Astrocyte (in vitro differentiated cells and primary cell): ENCODE results near the gene PTGES3L. TPM values are rescaled to one million over a fixed set of nuclear protein-coding genes. Genes with fewer than 3 reads are reported as not detected.

ENCODE experiments used
- DNase-seq: peaks from one replicate; pipeline ENCODE4 v3.0.0-alpha.2; 2010; ENCODE audit warnings: low read depth
- FAIRE-seq: peaks from 2 replicates; lab custom pipeline; 2011; peaks lifted over from hg19 to GRCh38; lab: Jason Lieb, UNC
- H2AFZ ChIP-seq: 2 replicates; pipeline ENCODE4 v1.6.0; 2012; ENCODE audit warnings: low read depth, low read length, inconsistent platforms
- H3K27ac ChIP-seq: 2 replicates; pipeline ENCODE4 v1.5.1; 2011; ENCODE audit warnings: low read depth, low read length, inconsistent platforms
- H3K27me3 ChIP-seq: 2 replicates; pipeline ENCODE4 v1.6.0; 2011; ENCODE audit warnings: low read length, inconsistent platforms; ENCODE audit not compliant: insufficient read depth
- H3K36me3 ChIP-seq: 2 replicates; pipeline ENCODE4 v1.5.1; 2011; ENCODE audit warnings: low read length, inconsistent platforms; ENCODE audit not compliant: insufficient read depth
- H3K4me1 ChIP-seq: 2 replicates; pipeline ENCODE4 v1.5.1; 2011; ENCODE audit warnings: low read length, inconsistent platforms; ENCODE audit not compliant: insufficient read depth
- H3K4me2 ChIP-seq: 2 replicates; pipeline ENCODE4 v1.6.0; 2012; ENCODE audit warnings: low read length, inconsistent platforms
- H3K4me3 ChIP-seq: 2 replicates; pipeline ENCODE4 v1.5.1; 2011; ENCODE audit warnings: low read depth, mild to moderate bottlenecking, low read length, inconsistent platforms; ENCODE audit not compliant: insufficient read depth
- H3K79me2 ChIP-seq: 2 replicates; pipeline ENCODE4 v1.6.0; 2012; ENCODE audit warnings: mild to moderate bottlenecking, low read length, inconsistent platforms; ENCODE audit not compliant: insufficient read depth
- H3K9ac ChIP-seq: 2 replicates; pipeline ENCODE4 v1.6.0; 2012; ENCODE audit warnings: mild to moderate bottlenecking, low read length, inconsistent platforms
- H3K9me3 ChIP-seq: 2 replicates; pipeline ENCODE4 v1.5.1; 2012; ENCODE audit warnings: low read depth, mild to moderate bottlenecking, low read length, inconsistent platforms; ENCODE audit not compliant: insufficient read depth
- H4K20me1 ChIP-seq: 2 replicates; pipeline ENCODE4 v1.6.0; 2012; ENCODE audit warnings: low read length, inconsistent platforms; ENCODE audit not compliant: insufficient read depth
- H3K27ac Mint-ChIP-seq: one replicate; pipeline ENCODE4 v1.8.0; 2021; ENCODE audit warnings: mild to moderate bottlenecking, mixed read lengths; ENCODE audit not compliant: unreplicated experiment
- H3K27me3 Mint-ChIP-seq: one replicate; pipeline ENCODE4 v1.8.0; 2021; ENCODE audit warnings: low read depth, mixed read lengths; ENCODE audit not compliant: unreplicated experiment
- H3K36me3 Mint-ChIP-seq: one replicate; pipeline ENCODE4 v1.8.0; 2021; ENCODE audit warnings: low read depth, mixed read lengths; ENCODE audit not compliant: unreplicated experiment
- H3K4me1 Mint-ChIP-seq: one replicate; pipeline ENCODE4 v1.8.0; 2021; ENCODE audit warnings: low read depth, mixed read lengths; ENCODE audit not compliant: unreplicated experiment
- H3K4me3 Mint-ChIP-seq: one replicate; pipeline ENCODE4 v1.8.0; 2021; ENCODE audit warnings: mild to moderate bottlenecking, moderate library complexity, mixed read lengths; ENCODE audit not compliant: unreplicated experiment
- H3K9me3 Mint-ChIP-seq: one replicate; pipeline ENCODE4 v1.8.0; 2021; ENCODE audit warnings: mild to moderate bottlenecking, mixed read lengths; ENCODE audit not compliant: unreplicated experiment
- CTCF ChIP-seq: IDR thresholded peaks from 2 replicates; pipeline ENCODE4 v1.5.1; 2011; ENCODE audit warnings: low read depth, mild to moderate bottlenecking, inconsistent platforms, low read length, moderate library complexity; ENCODE audit not compliant: insufficient read depth
- EZH2 ChIP-seq: IDR thresholded peaks from 2 replicates; pipeline ENCODE4 v1.6.1; 2012; ENCODE audit warnings: mild to moderate bottlenecking, low read length, inconsistent platforms; ENCODE audit not compliant: insufficient read depth
- total RNA-seq: library from RNA; stranded (reverse); gene quantifications from 2 replicates; pipeline ENCODE4 v1.2.1, GENCODE V29; 2021

The PTGES3L gene
- total RNA-seq, 1 donor from 2014 or later = 5.1 TPM

GRCh38 chr17:43027091-43028032 is 47.5 kb upstream of the PTGES3L start:
- no peaks in the 10 kb centered on the region for H3K36me3 Mint-ChIP-seq
- FAIRE-seq = no peak
- peaks cover 6% of the 10 kb centered on the region for H3K27me3 Mint-ChIP-seq
- H3K4me1 Mint-ChIP-seq = no peaks in the 10 kb centered on the region
- H3K9me3 ChIP-seq = no peaks in the 10 kb centered on the region
- no peak overlapping the region for H2AFZ ChIP-seq
- H3K27ac Mint-ChIP-seq = no peak overlapping the region
- no peak overlapping the region for H3K4me3 ChIP-seq
- no peak overlapping the region for H3K9ac ChIP-seq
- no peaks in the 10 kb centered on the region for H3K9me3 Mint-ChIP-seq
- no peaks in the 10 kb centered on the region for H3K36me3 ChIP-seq
- TF ChIP-seq EZH2 (no peak), CTCF (no peak)
- H3K79me2 ChIP-seq = no peaks in the 10 kb centered on the region
- no peaks in the 10 kb centered on the region for H4K20me1 ChIP-seq
- no peaks in the 10 kb centered on the region for H3K27me3 ChIP-seq
- H3K4me3 Mint-ChIP-seq = peak overlapping the region; percentile 50
- H3K4me2 ChIP-seq = no peak overlapping the region
- no peak for DNase-seq
- H3K27ac ChIP-seq = no peak overlapping the region
- H3K4me1 ChIP-seq = peaks cover 11% of the 10 kb centered on the region

GRCh38 chr17:43026595-43026994 is 46.7 kb upstream of the PTGES3L start:
- H3K36me3 ChIP-seq = no peaks in the 10 kb centered on the region
- H3K9me3 Mint-ChIP-seq = no peaks in the 10 kb centered on the region
- H3K4me2 ChIP-seq = no peak overlapping the region
- FAIRE-seq (no peak), DNase-seq (no peak)
- H3K9ac ChIP-seq = no peak overlapping the region
- H4K20me1 ChIP-seq = no peaks in the 10 kb centered on the region
- H3K36me3 Mint-ChIP-seq = no peaks in the 10 kb centered on the region
- no peak overlapping the region for H3K4me3 ChIP-seq
- no peaks in the 10 kb centered on the region for H3K4me1 Mint-ChIP-seq
- no peak overlapping the region for H3K27ac ChIP-seq
- H3K27me3 ChIP-seq = no peaks in the 10 kb centered on the region
- H3K27me3 Mint-ChIP-seq = peaks cover 6% of the 10 kb centered on the region
- no peak for TF ChIP-seq EZH2
- H2AFZ ChIP-seq = no peak overlapping the region
- no peak overlapping the region for H3K4me3 Mint-ChIP-seq
- no peak overlapping the region for H3K27ac Mint-ChIP-seq
- H3K9me3 ChIP-seq = no peaks in the 10 kb centered on the region
- H3K4me1 ChIP-seq = peaks cover 11% of the 10 kb centered on the region
- peaks cover 7% of the 10 kb centered on the region for H3K79me2 ChIP-seq

GRCh38 chr17:43025766-43026537 is 46.1 kb upstream of the PTGES3L start:
- no peak overlapping the region for H3K9ac ChIP-seq
- peak overlapping the region; percentile 77 for H2AFZ ChIP-seq
- H3K79me2 ChIP-seq = peaks cover 12% of the 10 kb centered on the region
- Mint-ChIP-seq H3K27ac (peak overlapping the region; percentile 69), H3K4me1 (no peaks in the 10 kb centered on the region), H3K27me3 (peaks cover 6% of the 10 kb centered on the region), H3K36me3 (no peaks in the 10 kb centered on the region), H3K9me3 (no peaks in the 10 kb centered on the region), H3K4me3 (peak overlapping the region; percentile 81)
- no peaks in the 10 kb centered on the region for H4K20me1 ChIP-seq
- peak overlapping the region; percentile 85 for H3K4me2 ChIP-seq
- H3K27me3 ChIP-seq = no peaks in the 10 kb centered on the region
- H3K9me3 ChIP-seq = no peaks in the 10 kb centered on the region
- no peak for DNase-seq
- H3K4me1 ChIP-seq = peaks cover 15% of the 10 kb centered on the region
- no peak overlapping the region for H3K27ac ChIP-seq
- H3K36me3 ChIP-seq = no peaks in the 10 kb centered on the region
- TF ChIP-seq CTCF (no peak), EZH2 (no peak)
- FAIRE-seq = no peak
- H3K4me3 ChIP-seq = no peak overlapping the region
